Activated naive CD8-positive, alpha-beta T cell treated with anti-CD3 and anti-CD28 coated beads for 36 hours (primary cell): ENCODE results near the gene RARA. TPM values are rescaled to one million over a fixed set of nuclear protein-coding genes. Genes with fewer than 3 reads are reported as not detected.
"Not testable (repeated sequence)": the region's sequence is repeated elsewhere in the genome, so short reads cannot be mapped to it uniquely, and the experiment has no call there.

Source experiments
- DNase-seq: peaks from one replicate; pipeline ENCODE4 v3.0.0; 2021
- H3K27ac Mint-ChIP-seq: one replicate; pipeline ENCODE4 v1.8.0; 2022; ENCODE audit warnings: mild to moderate bottlenecking, moderate library complexity, mixed read lengths
- H3K27me3 Mint-ChIP-seq: one replicate; pipeline ENCODE4 v1.8.0; 2022; ENCODE audit warnings: mild to moderate bottlenecking, mixed read lengths
- H3K36me3 Mint-ChIP-seq: one replicate; pipeline ENCODE4 v1.8.0; 2021; ENCODE audit warnings: mild to moderate bottlenecking, mixed read lengths
- H3K4me1 Mint-ChIP-seq: one replicate; pipeline ENCODE4 v1.8.0; 2021; ENCODE audit warnings: mixed read lengths
- H3K4me3 Mint-ChIP-seq: one replicate; pipeline ENCODE4 v1.8.0; 2022; ENCODE audit warnings: mild to moderate bottlenecking, moderate library complexity, mixed read lengths
- H3K9me3 Mint-ChIP-seq: one replicate; pipeline ENCODE4 v1.8.0; 2022; ENCODE audit warnings: mixed read lengths
- total RNA-seq, 2 experiments: library from RNA; stranded (reverse); gene quantifications; one replicate each; pipeline ENCODE4 v1.2.3, GENCODE V29; 2021

Gene RARA
- total RNA-seq, 2 experiments from 2014 or later = 31.2 to 33.3 TPM

DNA sequence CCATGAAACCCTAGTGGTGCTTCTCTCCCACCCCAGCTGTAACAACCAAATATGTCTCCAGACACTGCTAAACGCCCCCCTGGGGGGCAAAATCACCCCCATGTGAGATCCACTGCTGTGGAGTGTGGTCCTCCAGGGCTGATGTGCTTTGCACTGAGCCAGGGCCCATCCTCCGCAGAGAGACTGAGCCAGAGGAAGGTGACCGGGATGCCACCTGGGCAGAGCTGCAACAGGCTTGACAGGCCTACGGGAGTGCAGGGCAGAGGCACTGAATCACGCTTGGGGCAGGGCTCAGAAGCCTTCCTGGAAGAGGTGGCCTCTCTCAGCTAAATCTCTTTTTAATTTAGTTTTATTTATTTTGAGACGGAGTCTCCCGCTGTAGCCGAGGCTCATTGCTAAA, 51.1 kb downstream of the RARA start:
- Mint-ChIP-seq H3K36me3 (no peaks in the 10 kb centered on the region), H3K9me3 (no peaks in the 10 kb centered on the region), H3K4me3 (no peak overlapping the region), H3K27me3 (peaks cover 33% of the 10 kb centered on the region), H3K4me1 (peaks cover 11% of the 10 kb centered on the region), H3K27ac (no peak overlapping the region)
- DNase-seq = no peak

DNA sequence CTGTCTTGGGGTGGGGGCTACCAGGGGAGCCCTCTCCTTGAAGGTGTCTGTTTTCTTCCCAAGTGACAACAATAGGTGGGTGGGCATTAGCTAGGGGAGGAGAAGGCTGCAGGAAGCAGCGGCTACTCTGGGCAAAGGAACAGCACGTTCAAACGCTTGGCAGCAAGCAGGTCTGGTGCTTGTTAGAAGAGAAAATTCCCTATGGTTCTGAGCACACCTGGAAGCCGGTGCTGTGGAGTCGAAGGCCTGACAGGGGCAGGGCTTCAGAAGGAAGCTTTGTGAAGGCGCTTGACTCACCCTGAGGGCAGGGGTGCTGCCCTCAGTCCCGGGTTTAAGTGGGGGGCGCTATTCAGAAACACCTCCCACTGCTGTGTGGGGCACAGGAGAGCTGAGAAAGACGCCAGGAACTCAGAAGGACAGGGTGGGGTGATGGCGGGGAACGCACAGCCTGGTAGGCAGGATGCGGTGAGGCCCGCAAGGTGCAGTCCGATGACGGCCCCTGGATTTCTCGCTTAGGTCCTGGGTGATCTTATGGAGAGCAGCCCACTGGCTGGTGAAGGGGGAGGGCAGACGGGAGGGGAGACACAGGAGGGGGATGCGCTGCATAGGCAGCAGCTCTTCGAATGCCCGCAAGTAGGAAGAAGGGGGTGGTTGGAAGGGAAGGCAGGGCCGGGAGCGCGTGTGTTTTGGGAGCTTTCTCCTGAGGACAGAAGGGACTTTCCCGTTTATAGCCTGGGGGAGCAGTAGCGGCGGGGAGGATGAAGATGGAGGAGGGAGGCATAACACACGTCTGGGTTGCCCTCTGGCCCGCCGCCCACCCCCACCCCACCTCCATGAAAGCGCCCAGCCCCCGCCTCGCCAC, 52.3 kb downstream of the RARA start:
- DNase-seq = no peak
- H3K4me1 Mint-ChIP-seq = peaks cover 11% of the 10 kb centered on the region
- no peak overlapping the region for H3K4me3 Mint-ChIP-seq
- H3K27ac Mint-ChIP-seq = no peak overlapping the region
- H3K27me3 Mint-ChIP-seq = peaks cover 33% of the 10 kb centered on the region
- no peaks in the 10 kb centered on the region for H3K9me3 Mint-ChIP-seq
- H3K36me3 Mint-ChIP-seq = no peaks in the 10 kb centered on the region

DNA sequence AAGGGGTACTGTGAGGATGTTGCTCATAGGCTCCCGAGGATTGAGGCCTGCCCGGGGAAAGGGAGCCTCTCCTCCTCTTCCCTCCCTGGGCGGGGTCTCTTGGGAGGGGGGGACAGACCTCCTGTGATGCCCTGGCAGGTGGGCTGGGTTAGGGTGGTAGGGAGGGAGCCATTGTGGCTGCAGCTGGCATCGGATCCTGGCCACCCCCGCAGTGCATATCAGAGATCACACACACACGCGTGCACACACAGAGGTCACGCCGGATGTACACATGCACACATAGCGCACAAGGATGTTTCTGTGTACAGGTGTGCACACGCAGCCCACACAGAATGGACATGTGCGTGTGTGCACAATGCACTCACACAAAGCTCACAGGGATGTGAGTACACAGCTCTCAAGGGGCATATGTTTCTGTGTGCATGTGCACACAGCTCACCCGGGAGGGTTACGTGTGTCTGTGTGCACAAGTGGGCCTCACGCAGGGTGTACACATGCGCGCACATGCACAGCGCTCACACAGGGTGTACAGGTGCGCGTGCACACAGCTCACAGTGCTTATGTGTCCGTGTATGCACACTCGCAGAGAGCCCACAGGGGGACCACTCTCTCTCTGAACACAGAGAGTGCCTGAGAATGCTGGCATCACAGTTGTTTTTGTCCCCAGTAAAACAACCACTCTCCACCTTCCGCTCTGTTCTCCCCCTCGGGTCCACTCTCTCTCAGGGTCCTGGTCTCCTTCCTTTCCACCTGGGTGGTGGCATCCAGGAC, 53.1 kb downstream of the RARA start:
- H3K4me1 Mint-ChIP-seq = peaks cover 11% of the 10 kb centered on the region
- no peak overlapping the region for H3K27ac Mint-ChIP-seq
- DNase-seq = no peak
- H3K9me3 Mint-ChIP-seq = no peaks in the 10 kb centered on the region
- peaks cover 33% of the 10 kb centered on the region for H3K27me3 Mint-ChIP-seq
- H3K4me3 Mint-ChIP-seq = peak overlapping the region; percentile 82
- H3K36me3 Mint-ChIP-seq = no peaks in the 10 kb centered on the region

DNA sequence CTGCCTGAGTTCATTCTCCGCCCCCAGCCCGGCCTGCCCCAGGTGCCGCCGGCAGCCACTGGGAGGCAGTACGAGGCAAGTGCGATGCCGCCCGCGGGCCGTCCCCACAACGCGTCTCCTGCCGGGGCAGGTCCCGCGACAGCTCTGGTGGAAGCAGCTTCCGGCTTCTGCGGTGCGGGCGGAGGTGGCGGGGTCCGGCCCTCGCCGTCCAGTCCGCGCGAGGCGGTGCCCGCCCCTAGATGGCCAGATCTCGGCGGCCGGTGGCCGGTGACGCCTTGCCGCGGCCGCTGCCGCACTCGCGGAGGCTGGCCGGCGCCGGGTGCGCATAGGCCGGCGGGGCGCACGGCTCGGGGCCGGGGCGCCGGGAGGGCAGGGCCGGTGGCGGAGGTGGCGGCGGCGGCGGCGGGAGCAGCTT, 53.7 kb downstream of the RARA start:
- Mint-ChIP-seq H3K4me1 (peaks cover 11% of the 10 kb centered on the region), H3K27me3 (peaks cover 33% of the 10 kb centered on the region), H3K36me3 (no peaks in the 10 kb centered on the region), H3K27ac (no peak overlapping the region), H3K9me3 (no peaks in the 10 kb centered on the region), H3K4me3 (peak overlapping the region; percentile 82)
- peak; percentile 91 for DNase-seq

DNA sequence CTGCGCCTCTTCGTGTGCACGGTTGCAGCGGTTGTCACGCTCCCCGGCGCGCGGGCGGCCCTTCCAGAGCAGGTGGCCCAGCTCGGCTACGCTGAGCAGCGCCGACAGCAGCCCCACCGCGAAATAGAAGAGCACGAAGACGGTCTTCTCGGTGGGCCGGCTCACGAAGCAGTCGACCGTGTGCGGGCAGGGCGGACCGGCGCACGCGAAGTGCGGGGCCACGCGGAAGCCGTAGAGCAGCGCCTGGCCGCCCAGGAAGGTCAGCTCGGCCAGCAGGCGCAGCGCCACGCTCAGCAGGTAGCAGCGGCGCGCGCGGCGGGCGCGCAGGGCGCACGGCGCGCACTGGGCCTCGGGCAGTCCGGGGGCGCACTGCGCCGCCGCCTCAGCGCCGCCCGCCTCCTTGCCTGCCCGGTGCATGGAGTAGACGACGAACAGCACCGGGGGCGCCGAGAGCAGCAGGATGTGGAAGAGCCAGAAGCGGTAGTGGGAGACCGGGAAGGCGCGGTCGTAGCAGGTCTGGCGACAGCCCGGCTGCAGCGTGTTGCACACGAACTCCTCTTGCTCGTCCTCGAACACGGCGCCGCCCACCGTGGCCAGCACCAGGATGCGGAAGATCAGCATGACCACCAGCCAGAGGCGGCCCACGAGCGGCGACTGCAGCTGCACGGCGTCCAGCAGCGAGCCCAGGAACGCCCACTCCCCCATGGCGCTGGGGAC, 54.3 kb downstream of the RARA start:
- Mint-ChIP-seq H3K27me3 (peaks cover 33% of the 10 kb centered on the region), H3K9me3 (no peaks in the 10 kb centered on the region), H3K27ac (no peak overlapping the region), H3K4me1 (peaks cover 10% of the 10 kb centered on the region), H3K4me3 (peak overlapping the region; percentile 73), H3K36me3 (no peaks in the 10 kb centered on the region)
- DNase-seq = peak; percentile 49

DNA sequence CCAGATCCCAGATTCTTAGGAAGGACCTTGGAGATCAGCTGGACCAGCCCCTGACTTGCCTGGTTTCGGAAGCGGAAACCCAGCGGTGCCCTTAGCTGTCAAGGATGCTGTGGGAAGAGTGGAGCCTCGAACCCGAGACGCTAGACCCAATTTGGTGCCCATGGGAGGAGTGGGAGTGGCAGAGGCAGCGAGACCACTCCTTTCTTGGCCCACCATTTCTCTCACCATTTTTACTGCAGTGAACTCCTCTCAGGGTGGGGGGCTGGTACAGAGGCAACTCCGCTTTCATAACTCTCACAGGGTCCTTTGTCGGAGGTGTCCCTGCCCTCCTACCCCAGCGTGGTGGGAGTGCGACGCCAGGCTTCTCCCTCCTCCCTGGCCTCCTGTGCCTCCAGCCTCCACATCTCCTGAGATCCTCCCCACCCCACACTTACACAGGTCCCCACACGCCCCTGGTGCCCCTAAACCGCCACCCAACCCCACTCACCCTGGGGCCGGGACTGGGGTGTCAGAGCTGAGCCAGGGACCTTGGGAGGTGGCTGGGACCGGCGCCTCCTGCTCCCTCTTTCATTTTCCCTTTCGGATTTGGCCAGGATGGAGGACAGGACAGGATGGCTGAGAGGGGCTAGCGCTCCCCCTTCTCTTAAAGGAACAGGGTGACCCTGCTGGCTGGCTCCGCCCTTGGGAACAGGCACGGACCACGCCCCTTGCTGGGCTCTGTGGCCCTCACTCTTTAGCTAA, 55.3 kb downstream of the RARA start, which contains the start of gene GJD3:
TSS of gene GJD3 (minus strand) at position 617 of the 741 bp plus-strand sequence. CDS start 922 bp downstream, outside the sequence.
- Mint-ChIP-seq H3K9me3 (no peaks in the 10 kb centered on the region), H3K27ac (no peak within 1 kb of the TSS), H3K4me3 (peak within 1 kb of the TSS; percentile 73), H3K27me3 (peaks cover 33% of the 10 kb centered on the region), H3K36me3 (no peaks in the 10 kb centered on the region), H3K4me1 (peaks cover 6% of the 10 kb centered on the region)
- DNase-seq = no peak

DNA sequence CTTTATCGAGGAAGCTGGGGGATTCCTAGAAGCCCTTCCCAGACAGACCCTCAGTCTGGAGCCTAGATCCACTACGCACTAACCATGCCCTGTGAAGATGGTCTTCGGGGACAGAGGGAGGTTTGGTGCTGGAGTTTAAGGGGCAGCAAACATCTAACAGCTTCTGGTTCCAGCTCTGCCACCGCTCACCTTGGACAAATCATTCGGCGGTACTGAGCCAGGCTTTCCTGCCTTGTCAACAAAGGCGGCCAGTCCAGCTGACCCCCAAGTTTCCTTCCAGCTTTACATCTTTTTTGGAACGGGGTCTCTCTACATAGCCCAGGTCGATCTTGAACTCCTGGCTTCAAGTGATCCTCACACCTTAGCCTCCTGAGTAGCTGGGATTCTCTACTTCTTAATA, 55.9 kb downstream of the RARA start:
- Mint-ChIP-seq H3K4me1 (peaks cover 6% of the 10 kb centered on the region), H3K36me3 (no peaks in the 10 kb centered on the region), H3K27me3 (peaks cover 32% of the 10 kb centered on the region), H3K4me3 (no peak overlapping the region), H3K27ac (no peak overlapping the region), H3K9me3 (no peaks in the 10 kb centered on the region)
- DNase-seq = no peak

DNA sequence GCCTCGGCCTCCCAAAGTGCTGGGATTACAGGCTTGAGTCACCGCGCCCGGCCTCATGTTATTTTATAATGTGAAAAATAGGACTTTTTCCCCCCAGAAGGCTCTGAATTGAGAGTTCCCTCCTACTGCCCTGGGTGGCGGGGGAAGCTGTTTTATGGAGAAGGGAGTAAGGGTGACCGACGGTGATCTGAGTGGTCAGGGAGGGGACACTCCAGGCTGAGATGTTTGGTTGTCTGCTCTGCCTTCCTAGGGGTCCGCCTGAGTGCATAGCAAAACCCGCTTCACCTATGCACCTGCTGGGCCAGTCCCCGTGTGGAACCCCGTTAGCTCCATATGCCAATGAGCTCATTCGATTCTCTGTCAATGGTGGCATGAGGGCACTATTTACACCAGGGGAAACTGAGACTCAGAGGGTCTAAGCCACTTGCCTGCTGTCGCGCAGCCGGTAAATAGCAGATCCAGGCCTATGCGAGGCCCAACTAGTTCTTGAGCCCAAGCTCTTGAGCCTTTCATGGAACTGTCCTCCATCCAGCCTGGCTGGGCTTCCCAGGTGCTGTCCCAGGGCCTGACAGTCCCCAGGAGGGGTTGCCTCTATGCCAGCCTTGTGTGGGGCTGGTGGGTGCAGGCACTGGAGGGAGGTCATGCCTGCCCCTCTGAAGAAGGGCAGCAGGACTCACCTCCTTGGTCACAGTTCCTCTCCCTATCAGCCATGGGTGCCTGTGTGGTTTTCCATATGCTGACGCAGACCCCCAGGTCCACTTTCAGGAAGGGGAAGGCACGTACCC, 57.3 kb downstream of the RARA start:
- H3K4me1 Mint-ChIP-seq = peaks cover 8% of the 10 kb centered on the region
- H3K4me3 Mint-ChIP-seq = no peak overlapping the region
- no peak overlapping the region for H3K27ac Mint-ChIP-seq
- DNase-seq = no peak
- H3K9me3 Mint-ChIP-seq = peaks cover 1% of the 10 kb centered on the region
- peaks cover 22% of the 10 kb centered on the region for H3K27me3 Mint-ChIP-seq
- no peaks in the 10 kb centered on the region for H3K36me3 Mint-ChIP-seq

DNA sequence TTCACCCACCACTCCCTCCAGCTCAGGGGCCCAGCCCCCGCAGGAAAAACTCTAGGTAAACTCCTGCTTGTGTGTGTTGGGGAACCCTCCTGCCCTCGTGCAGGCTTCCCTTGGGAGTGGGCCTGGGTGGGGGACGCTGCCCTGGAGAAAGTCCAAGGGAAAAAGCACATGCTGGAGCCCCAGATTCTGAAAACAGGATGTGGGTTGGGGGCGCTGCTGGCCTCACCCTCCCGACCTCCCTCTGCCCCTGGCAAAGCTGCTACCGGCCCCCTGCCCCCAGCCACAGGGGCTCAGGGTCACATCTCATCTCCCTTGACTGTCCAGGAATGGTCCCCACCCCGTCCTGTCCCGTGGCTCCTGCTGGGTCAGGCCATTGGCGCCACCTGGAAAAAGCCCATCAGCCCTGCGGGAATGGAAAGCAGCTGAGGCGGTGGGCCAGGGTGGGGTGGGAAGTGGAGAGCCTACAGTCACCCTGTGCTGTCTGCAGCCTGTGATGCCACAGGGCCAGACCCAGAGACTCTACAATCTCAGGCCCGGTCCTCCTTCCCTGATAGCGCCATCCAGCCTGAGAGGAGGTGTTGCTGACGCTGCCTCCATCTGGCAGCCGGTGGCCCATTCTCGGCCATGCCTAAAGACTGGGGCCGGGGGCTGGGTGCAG, 58.0 kb downstream of the RARA start:
- Mint-ChIP-seq H3K4me1 (peaks cover 6% of the 10 kb centered on the region), H3K4me3 (no peak overlapping the region)
- no peak for DNase-seq

DNA sequence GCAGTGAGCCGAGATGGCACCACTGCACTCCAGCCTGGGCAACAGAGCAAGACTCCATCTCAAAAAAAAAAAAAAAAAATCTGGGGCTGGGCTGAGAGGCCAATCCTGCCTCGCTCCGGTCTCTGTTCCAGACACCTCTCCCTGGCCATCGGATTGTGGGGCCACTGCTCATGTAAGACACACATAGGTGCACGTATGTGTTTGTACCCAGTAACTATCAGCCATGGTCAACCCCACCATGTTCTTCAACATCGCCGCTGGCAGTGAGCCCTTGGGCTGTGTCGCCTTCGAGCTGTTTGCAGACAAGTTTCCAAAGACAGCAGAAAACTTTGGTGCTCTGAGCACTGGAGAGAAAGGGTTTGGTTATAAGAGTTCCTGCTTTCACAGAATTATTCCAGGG, 58.7 kb downstream of the RARA start:
- not testable (repeated sequence) for H3K36me3 Mint-ChIP-seq, DNase-seq, H3K27ac Mint-ChIP-seq, H3K9me3 Mint-ChIP-seq, H3K4me3 Mint-ChIP-seq
- Mint-ChIP-seq H3K4me1 (peaks cover 11% of the 10 kb centered on the region), H3K27me3 (peaks cover 11% of the 10 kb centered on the region)

More for the DNA sequence above, 58.0 kb downstream of the RARA start:
- H3K36me3 Mint-ChIP-seq = no peaks in the 10 kb centered on the region
- peaks cover 17% of the 10 kb centered on the region for H3K27me3 Mint-ChIP-seq
- peaks cover 2% of the 10 kb centered on the region for H3K9me3 Mint-ChIP-seq
- H3K27ac Mint-ChIP-seq = no peak overlapping the region

DNA sequence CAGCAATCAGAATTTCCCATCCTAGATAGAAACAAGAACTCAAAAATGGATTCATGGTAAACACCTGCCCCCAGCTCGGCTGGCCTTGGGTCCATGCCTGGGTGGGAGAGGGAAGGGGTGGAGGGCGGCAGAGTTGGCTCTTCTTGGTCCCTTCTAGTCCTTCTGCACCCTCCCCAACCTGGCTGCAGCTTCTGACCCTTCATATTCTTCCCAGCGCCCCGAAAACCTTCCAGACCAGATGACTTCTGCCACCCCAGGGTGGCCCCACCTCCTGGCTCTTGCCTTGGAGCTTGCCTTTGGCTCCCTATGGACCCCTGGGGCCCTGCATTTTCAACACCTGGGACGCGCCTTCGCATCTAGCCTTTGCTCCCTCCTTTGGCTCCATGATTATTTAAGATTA, 60.9 kb downstream of the RARA start:
- Mint-ChIP-seq H3K9me3 (peaks cover 2% of the 10 kb centered on the region), H3K27ac (no peak overlapping the region), H3K4me1 (peaks cover 16% of the 10 kb centered on the region), H3K27me3 (no peaks in the 10 kb centered on the region), H3K36me3 (no peaks in the 10 kb centered on the region), H3K4me3 (no peak overlapping the region)
- DNase-seq = no peak

DNA sequence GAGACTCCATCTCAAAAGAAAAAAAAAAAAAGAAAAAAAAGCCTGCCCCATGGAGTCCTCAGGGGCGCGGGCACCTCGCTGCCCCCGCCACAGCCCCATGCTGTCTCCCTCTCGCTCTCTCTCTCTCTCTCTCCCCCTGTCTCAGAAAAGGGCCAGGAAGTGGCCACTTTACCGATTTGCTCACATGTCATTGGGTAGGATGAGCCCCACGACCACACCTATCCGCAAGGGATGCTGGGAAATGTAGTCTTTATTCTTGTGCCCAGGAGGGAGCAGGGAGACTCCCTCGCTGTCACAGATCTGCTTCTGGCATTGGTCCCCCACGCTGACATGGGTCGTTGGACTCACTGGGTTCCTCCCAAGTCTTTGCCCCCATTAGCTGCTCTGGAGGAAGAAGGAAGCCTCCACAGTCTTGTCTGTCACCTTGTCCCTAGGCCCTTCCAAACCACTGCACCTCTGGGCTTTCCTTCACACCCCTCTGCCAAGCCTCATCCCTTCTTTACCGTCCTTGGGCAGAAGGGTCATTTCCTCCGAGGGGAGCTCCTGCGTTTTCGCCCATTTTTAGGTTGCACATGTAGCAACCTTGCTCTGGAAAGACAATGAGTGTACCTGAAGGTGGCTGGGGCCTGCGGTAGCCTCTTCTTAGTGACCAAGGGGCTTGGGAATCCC, 62.4 kb downstream of the RARA start:
- Mint-ChIP-seq H3K4me1 (peaks cover 17% of the 10 kb centered on the region), H3K27me3 (no peaks in the 10 kb centered on the region), H3K27ac (no peak overlapping the region), H3K36me3 (no peaks in the 10 kb centered on the region), H3K9me3 (peaks cover 3% of the 10 kb centered on the region), H3K4me3 (no peak overlapping the region)
- DNase-seq = no peak

DNA sequence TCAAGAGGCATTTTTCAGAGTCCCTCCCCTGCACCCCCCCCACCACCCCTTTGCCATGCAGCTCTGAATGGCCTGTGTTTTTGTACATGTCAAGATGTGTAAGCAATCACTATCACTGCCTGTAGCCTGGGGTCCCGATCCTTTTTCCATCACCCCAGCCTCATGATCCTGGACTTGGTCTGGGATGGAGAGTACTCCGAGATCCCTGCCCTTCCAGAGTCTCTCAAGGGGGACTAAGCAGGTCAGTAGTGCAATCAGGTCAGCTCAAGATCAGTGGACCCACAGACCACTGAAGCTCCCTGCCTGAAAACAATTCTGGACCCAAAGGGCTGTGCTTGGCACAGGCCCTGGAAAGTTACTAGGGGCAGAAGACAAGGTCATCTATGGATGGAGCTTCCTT, 63.1 kb downstream of the RARA start:
- no peak for DNase-seq
- Mint-ChIP-seq H3K27me3 (peaks cover 4% of the 10 kb centered on the region), H3K9me3 (peaks cover 4% of the 10 kb centered on the region), H3K4me3 (no peak overlapping the region), H3K36me3 (no peaks in the 10 kb centered on the region), H3K27ac (no peak overlapping the region), H3K4me1 (peaks cover 23% of the 10 kb centered on the region)
